ENCODE measurements around the gene C1GALT1.

GRCh38 chr7:7247658-7248057 lies 65.3 kb downstream of the C1GALT1 start:
- TF ChIP-seq, protein P1, sequence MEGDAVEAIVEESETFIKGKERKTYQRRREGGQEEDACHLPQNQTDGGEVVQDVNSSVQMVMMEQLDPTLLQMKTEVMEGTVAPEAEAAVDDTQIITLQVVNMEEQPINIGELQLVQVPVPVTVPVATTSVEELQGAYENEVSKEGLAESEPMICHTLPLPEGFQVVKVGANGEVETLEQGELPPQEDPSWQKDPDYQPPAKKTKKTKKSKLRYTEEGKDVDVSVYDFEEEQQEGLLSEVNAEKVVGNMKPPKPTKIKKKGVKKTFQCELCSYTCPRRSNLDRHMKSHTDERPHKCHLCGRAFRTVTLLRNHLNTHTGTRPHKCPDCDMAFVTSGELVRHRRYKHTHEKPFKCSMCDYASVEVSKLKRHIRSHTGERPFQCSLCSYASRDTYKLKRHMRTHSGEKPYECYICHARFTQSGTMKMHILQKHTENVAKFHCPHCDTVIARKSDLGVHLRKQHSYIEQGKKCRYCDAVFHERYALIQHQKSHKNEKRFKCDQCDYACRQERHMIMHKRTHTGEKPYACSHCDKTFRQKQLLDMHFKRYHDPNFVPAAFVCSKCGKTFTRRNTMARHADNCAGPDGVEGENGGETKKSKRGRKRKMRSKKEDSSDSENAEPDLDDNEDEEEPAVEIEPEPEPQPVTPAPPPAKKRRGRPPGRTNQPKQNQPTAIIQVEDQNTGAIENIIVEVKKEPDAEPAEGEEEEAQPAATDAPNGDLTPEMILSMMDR (IDR thresholded peaks at IDR 0.05), result no peak
- no peak for TF ChIP-seq POLR2A (IDR thresholded peaks at IDR 0.05)

Measured in vagina (tissue), 2 donors.